ENCODE measurements around the gene GGT6. TPM values are rescaled to one million over a fixed set of nuclear protein-coding genes. Genes with fewer than 3 reads are reported as not detected.

GGT6 gene
- total RNA-seq, 1 donor from 2014 or later, result 0.35 TPM

GRCh38 chr17:4540687-4541327 is 19.6 kb downstream of the GGT6 start:
- ATAC-seq (no peak), DNase-seq (ENCODE audit: low spot score) (no peak)

GRCh38 chr17:4540224-4540651 is 20.1 kb downstream of the GGT6 start:
- ATAC-seq (peak; percentile 15), DNase-seq (ENCODE audit: low spot score) (no peak)

- DNase-seq (ENCODE audit: low spot score), result no peak
- ATAC-seq, result no peak
Measured at GRCh38 chr17:4539576-4540223, 20.7 kb downstream of the GGT6 start.

- DNase-seq (ENCODE audit: low spot score), result no peak
- ATAC-seq, result no peak
Measured at GRCh38 chr17:4539025-4539424, 21.4 kb downstream of the GGT6 start.

- ATAC-seq (no peak), DNase-seq (ENCODE audit: low spot score) (no peak)
Measured at GRCh38 chr17:4538236-4539002, 22.0 kb downstream of the GGT6 start.

GRCh38 chr17:4537451-4538235 is 22.7 kb downstream of the GGT6 start:
- DNase-seq (ENCODE audit: low spot score), result no peak
- ATAC-seq, result no peak

- no peak for DNase-seq (ENCODE audit: low spot score)
- no peak for ATAC-seq
Measured at GRCh38 chr17:4536742-4537411, 23.5 kb downstream of the GGT6 start.

GRCh38 chr17:4536259-4536741 is 24.1 kb downstream of the GGT6 start:
- ATAC-seq, result no peak
- no peak for DNase-seq (ENCODE audit: low spot score)

GRCh38 chr17:4535667-4536258 is 24.6 kb downstream of the GGT6 start:
- ATAC-seq, result no peak
- no peak for DNase-seq (ENCODE audit: low spot score)

- DNase-seq (ENCODE audit: low spot score) (no peak), ATAC-seq (no peak)
Measured at GRCh38 chr17:4534928-4535666, 25.3 kb downstream of the GGT6 start.

- DNase-seq (ENCODE audit: low spot score) (no peak), ATAC-seq (peak; percentile 20)
Measured at GRCh38 chr17:4534515-4534914, 25.9 kb downstream of the GGT6 start.

- peak; percentile 76 for DNase-seq (ENCODE audit: low spot score)
Measured at GRCh38 chr17:4533523-4534504, 26.6 kb downstream of the GGT6 start.

GRCh38 chr17:4532860-4533522 is 27.4 kb downstream of the GGT6 start:
- ATAC-seq, result no peak
- no peak for DNase-seq (ENCODE audit: low spot score)

More at GRCh38 chr17:4533523-4534504, 26.6 kb downstream of the GGT6 start:
- ATAC-seq, result peak; percentile 69

- DNase-seq (ENCODE audit: low spot score) (no peak), ATAC-seq (no peak)
Measured at GRCh38 chr17:4531988-4532736, 28.2 kb downstream of the GGT6 start.

GRCh38 chr17:4530799-4531730 is 29.3 kb downstream of the GGT6 start:
- DNase-seq (ENCODE audit: low spot score), result no peak
- ATAC-seq, result no peak
